Measurements from ENCODE around the gene PDE11A.

DNA sequence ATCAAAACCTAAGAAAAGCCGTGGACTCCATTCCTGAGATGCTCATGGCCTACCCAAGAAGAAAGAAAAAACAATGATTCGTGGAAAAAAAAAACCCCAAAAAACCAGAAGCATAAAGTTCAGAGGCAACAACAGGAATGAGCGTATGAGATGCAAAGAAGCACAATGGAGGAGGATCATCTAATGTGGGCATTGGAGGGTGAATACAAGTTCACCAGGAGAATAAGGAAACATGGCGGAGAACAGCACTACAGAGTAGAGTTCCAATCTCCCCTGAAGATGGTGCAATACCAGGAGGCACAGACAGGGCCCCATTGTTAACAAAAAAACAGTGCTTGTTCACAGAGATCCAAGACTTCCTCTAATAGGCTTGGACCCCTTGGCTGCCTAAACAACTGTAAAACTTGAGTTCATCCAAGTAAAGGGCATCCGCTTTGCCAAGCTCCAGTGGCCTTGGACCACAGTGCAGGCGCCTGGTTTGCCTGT is 337.2 kb downstream of the PDE11A start:
- TF ChIP-seq POLR2A (IDR thresholded peaks at IDR 0.05; ENCODE audit: low read depth) = no peak
- TF ChIP-seq, protein P1, sequence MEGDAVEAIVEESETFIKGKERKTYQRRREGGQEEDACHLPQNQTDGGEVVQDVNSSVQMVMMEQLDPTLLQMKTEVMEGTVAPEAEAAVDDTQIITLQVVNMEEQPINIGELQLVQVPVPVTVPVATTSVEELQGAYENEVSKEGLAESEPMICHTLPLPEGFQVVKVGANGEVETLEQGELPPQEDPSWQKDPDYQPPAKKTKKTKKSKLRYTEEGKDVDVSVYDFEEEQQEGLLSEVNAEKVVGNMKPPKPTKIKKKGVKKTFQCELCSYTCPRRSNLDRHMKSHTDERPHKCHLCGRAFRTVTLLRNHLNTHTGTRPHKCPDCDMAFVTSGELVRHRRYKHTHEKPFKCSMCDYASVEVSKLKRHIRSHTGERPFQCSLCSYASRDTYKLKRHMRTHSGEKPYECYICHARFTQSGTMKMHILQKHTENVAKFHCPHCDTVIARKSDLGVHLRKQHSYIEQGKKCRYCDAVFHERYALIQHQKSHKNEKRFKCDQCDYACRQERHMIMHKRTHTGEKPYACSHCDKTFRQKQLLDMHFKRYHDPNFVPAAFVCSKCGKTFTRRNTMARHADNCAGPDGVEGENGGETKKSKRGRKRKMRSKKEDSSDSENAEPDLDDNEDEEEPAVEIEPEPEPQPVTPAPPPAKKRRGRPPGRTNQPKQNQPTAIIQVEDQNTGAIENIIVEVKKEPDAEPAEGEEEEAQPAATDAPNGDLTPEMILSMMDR (IDR thresholded peaks at IDR 0.05) = no peak
- no peak for TF ChIP-seq POLR2AphosphoS5 (IDR thresholded peaks at IDR 0.05)
- TF ChIP-seq EP300 (IDR thresholded peaks at IDR 0.05) = no peak
